Brain pericyte (primary cell): ENCODE data around the gene OAS3.

Experiments used
- DNase-seq: peaks from one replicate; pipeline ENCODE4 v3.0.0-alpha.2; 2012; ENCODE audit warnings: low read depth, low spot score

The OAS3 gene

GRCh38 chr12:113014565-113014964, 76.3 kb downstream of the OAS3 start:
- no peak for DNase-seq

DNA sequence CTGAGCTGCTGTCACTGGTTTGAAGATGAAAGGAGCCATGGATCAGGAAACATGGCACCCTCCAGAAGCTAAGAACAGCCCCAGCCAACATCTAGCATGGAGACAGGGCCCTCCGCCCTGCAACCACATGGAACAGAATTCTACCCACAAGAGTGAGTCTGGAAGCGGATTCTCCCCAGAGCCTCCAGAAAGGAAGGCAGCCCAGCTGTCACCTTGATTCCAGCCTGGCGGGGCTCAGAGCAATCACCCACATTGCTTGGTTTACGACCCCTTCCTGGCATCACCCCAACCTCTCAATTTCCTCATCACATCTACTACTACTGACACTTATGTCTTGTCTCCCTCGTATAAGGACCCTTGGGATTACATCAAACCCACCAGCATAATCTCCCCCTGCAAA, 78.5 kb downstream of the OAS3 start:
- DNase-seq, result no peak

DNA sequence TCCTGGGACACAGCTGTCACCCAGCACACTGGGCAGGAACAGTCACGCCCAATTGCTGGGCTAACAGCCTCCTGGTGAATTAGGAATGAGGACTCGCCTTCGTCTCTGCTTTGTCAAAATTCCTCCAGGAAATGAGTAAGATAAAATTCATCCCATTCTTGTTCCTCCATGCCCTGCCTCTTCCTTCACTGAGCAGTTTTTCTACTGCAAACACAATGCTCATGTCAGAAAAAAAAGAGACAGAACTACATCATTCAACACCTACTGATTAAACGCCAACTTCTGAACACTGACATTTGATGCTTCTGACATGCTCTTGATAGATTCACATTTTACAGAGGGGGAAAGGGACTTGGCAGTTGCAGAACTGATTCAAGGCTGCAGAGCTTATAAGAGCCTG, 80.8 kb downstream of the OAS3 start:
- no peak for DNase-seq

DNA sequence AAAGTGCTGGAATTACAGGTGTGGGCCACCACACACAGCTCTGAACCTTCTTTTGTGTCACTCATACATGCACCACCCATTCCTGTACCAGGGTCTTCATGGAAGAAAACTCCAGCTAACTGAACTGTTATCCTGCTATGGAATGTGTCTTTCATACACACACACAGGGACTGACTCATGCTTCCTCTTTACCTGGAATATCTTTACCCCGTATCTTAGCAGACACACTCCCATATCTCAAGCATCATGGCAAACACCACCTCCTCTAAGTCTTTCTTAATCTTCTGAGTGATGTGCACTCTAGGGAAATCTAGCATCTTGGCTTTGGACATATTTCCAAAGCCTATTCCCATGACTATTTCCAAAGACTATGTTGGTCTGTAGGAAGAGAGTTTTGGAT, 83.2 kb downstream of the OAS3 start:
- no peak for DNase-seq
